ENCODE measurements around the gene RCE1. TPM values are rescaled to one million over a fixed set of nuclear protein-coding genes. Genes with fewer than 3 reads are reported as not detected.

RCE1 gene
- total RNA-seq, 1 experiment from 2014 or later, result 43.7 TPM

GRCh38 chr11:66845876-66846212 is 2.6 kb downstream of the RCE1 start:
- ChIA-PET POLR2A (no interaction called here), CTCF (no interaction called here)
- in situ Hi-C loops (cut with HindIII; ENCODE audit: low pct_unique_long_range_greater_than_20kb, low sequenced_read_pairs), result no loop called here
- Histone ChIP-seq H3K27ac (ENCODE audit: low read length) (no peak overlapping the region), H3K4me3 (ENCODE audit: low read depth in 2 of 2, low read length in 2 of 2) (no peak overlapping the region), H3K36me3 (ENCODE audit: control insufficient read depth, insufficient read depth, low read length) (peaks cover 10% of the 10 kb centered on the region; the same call in 1 of the 2 replicates), H3K4me1 (ENCODE audit: control insufficient read depth, insufficient read depth, low read length) (peaks cover 31% of the 10 kb centered on the region), H3K9me3 (ENCODE audit: control insufficient read depth, insufficient read depth, low read depth, low read length) (no peaks in the 10 kb centered on the region), H3K27me3 (ENCODE audit: control insufficient read depth, insufficient read depth, low read length) (no peaks in the 10 kb centered on the region)
- no TSS peak for BruUV-seq (replicated peaks)
- no peak for TF ChIP-seq POLR2AphosphoS5 (IDR thresholded peaks at IDR 0.05; ENCODE audit: low read depth, low read length)
- no peak for TF ChIP-seq CTCF (IDR thresholded peaks at IDR 0.05)
- no peak for TF ChIP-seq TCF7L2 (IDR thresholded peaks at IDR 0.05; ENCODE audit: low read depth, low read length)
- TF ChIP-seq REST (IDR thresholded peaks at IDR 0.05; ENCODE audit: insufficient read depth in 1 of 2, low read depth in 2 of 2, low read length in 1 of 2), result no peak
- TF ChIP-seq SIN3A (IDR thresholded peaks at IDR 0.05; ENCODE audit: borderline replicate concordance, insufficient read depth, low read depth, low read length), result no peak
- ATAC-seq, result no peak
- no peak for DNase-seq (ENCODE audit: low read depth, low spot score)
- intact Hi-C loops (cut with micrococcal nuclease; ENCODE audit: unreplicated experiment), result no loop called here

- ChIA-PET POLR2A (no interaction called here), CTCF (no interaction called here)
- Histone ChIP-seq H3K27me3 (ENCODE audit: control insufficient read depth, insufficient read depth, low read length) (no peaks in the 10 kb centered on the region), H3K9me3 (ENCODE audit: control insufficient read depth, insufficient read depth, low read depth, low read length) (no peaks in the 10 kb centered on the region), H3K4me3 (ENCODE audit: low read depth in 2 of 2, low read length in 2 of 2) (no peak overlapping the region), H3K27ac (ENCODE audit: low read length) (no peak overlapping the region), H3K4me1 (ENCODE audit: control insufficient read depth, insufficient read depth, low read length) (peaks cover 29% of the 10 kb centered on the region), H3K36me3 (ENCODE audit: control insufficient read depth, insufficient read depth, low read length) (peaks cover 10% of the 10 kb centered on the region; the same call in 1 of the 2 replicates)
- ATAC-seq, result no peak
- TF ChIP-seq REST (IDR thresholded peaks at IDR 0.05; ENCODE audit: insufficient read depth in 1 of 2, low read depth in 2 of 2, low read length in 1 of 2) (no peak), POLR2AphosphoS5 (IDR thresholded peaks at IDR 0.05; ENCODE audit: low read depth, low read length) (no peak), CTCF (IDR thresholded peaks at IDR 0.05) (no peak), TCF7L2 (IDR thresholded peaks at IDR 0.05; ENCODE audit: low read depth, low read length) (no peak), SIN3A (IDR thresholded peaks at IDR 0.05; ENCODE audit: borderline replicate concordance, insufficient read depth, low read depth, low read length) (no peak)
- BruUV-seq (replicated peaks), result no TSS peak
- DNase-seq (ENCODE audit: low read depth, low spot score), result no peak
- intact Hi-C loops (cut with micrococcal nuclease; ENCODE audit: unreplicated experiment), result no loop called here
- in situ Hi-C loops (cut with HindIII; ENCODE audit: low pct_unique_long_range_greater_than_20kb, low sequenced_read_pairs), result no loop called here
Observed at GRCh38 chr11:66846671-66847091, 3.4 kb downstream of the RCE1 start.

All from Panc1 (cell line).